ENCODE data around the gene KCNJ11.

Gene KCNJ11

GRCh38 chr11:17379383-17380180 is 8.9 kb downstream of the KCNJ11 start:
- TF ChIP-seq CTCF (IDR thresholded peaks at IDR 0.05): no peak

GRCh38 chr11:17378655-17379054 is 9.8 kb downstream of the KCNJ11 start:
- TF ChIP-seq CTCF (IDR thresholded peaks at IDR 0.05): no peak

GRCh38 chr11:17376493-17376892 is 12.0 kb downstream of the KCNJ11 start:
- no peak for TF ChIP-seq CTCF (IDR thresholded peaks at IDR 0.05)

- no peak for TF ChIP-seq CTCF (IDR thresholded peaks at IDR 0.05)
These were observed 12.9 kb downstream of the KCNJ11 start for GRCh38 chr11:17375547-17375946.

GRCh38 chr11:17371614-17372013 is 16.8 kb downstream of the KCNJ11 start:
- TF ChIP-seq CTCF (IDR thresholded peaks at IDR 0.05): no peak

GRCh38 chr11:17369684-17370243 is 18.7 kb downstream of the KCNJ11 start:
- no peak for TF ChIP-seq CTCF (IDR thresholded peaks at IDR 0.05)

- TF ChIP-seq CTCF (IDR thresholded peaks at IDR 0.05): no peak
These were observed 19.4 kb downstream of the KCNJ11 start for GRCh38 chr11:17369094-17369493.
